Prostate gland (tissue), 2 donors: ENCODE results near the gene XKR8. TPM values are rescaled to one million over a fixed set of nuclear protein-coding genes. Genes with fewer than 3 reads are reported as not detected.

Source experiments
- DNase-seq: peaks from one replicate; pipeline ENCODE4 v3.0.0-alpha.2; 2019; ENCODE audit warnings: low spot score
- H3K27ac ChIP-seq, 2 donors: fragments of 200-600 bp; sonication (generic); 2 replicates each; pipeline ENCODE4 v1.5.1; 2017 to 2019
- H3K27me3 ChIP-seq: fragments of 200-600 bp; sonication (generic); replicated peaks from 2 replicates; pipeline ENCODE4 v1.5.1; 2019; ENCODE audit not compliant: insufficient read depth
- H3K36me3 ChIP-seq, 2 donors: fragments of 200-600 bp; sonication (generic); 1 replicate in 1 of 2; 2 replicates in 1 of 2; pipeline versions ENCODE4 v1.5.1 to v1.8.1; 2017 to 2019
- H3K4me1 ChIP-seq: fragments of 200-600 bp; sonication (generic); replicated peaks from 2 replicates; pipeline ENCODE4 v1.5.1; 2019
- H3K4me3 ChIP-seq, 2 donors: fragments of 200-600 bp; sonication (generic); 2 replicates each; pipeline ENCODE4 v1.5.1; 2017 to 2019
- H3K9me3 ChIP-seq: fragments of 200-600 bp; sonication (generic); 2 replicates; pipeline ENCODE4 v1.5.1; 2017
- POLR2A ChIP-seq: fragments of 450-650 bp; IDR thresholded peaks from one replicate; pipeline ENCODE4 v1.6.1; 2016; ENCODE audit warnings: antibody characterized with exemption, mild to moderate bottlenecking
- POLR2AphosphoS5 ChIP-seq: sonication (generic); formaldehyde crosslinking; IDR thresholded peaks from one replicate; pipeline ENCODE4 v1.6.1; 2017; ENCODE audit warnings: antibody characterized with exemption
- WGBS: methylation state at CpG from one replicate; pipeline ENCODE4 v1.1.5; 2018; 5-methylcytosine and 5-hydroxymethylcytosine counted together
- intact Hi-C: fragments of 100-400 bp; cut with DNase I; formaldehyde crosslinking; loops from one replicate; pipeline ENCODE4 v1.14.2; 2022
- total RNA-seq, 2 donors: library from RNA; depleted of rRNA; stranded (reverse); fragments of >200 nt; gene quantifications; one replicate each; pipeline ENCODE4 v1.1.0, GENCODE V29; 2016
- TF ChIP-seq, protein P1 (sequence below), 4 experiments: fragments of 200-600 bp in 2 of 4; fragments of 450-650 bp in 2 of 4; sonication (generic) in 2 of 4; IDR thresholded peaks; 1 replicate in 3 of 4; 2 replicates in 1 of 4; pipeline ENCODE4 v1.5.1; 2016 to 2019; ENCODE audit warnings: antibody characterized with exemption in 4 of 4, mild to moderate bottlenecking in 2 of 4, moderate library complexity in 2 of 4

Gene XKR8
- total RNA-seq, 2 donors from 2014 or later, result 9.5 to 15.2 TPM

GRCh38 chr1:27957655-27958054 lies 2.1 kb upstream of the XKR8 start:
- intact Hi-C loops, result no loop called here
- whole genome bisulfite sequencing, result 89% methylated on average over 5 of the region's 5 CpGs
- no peak for DNase-seq
- Histone ChIP-seq H3K27ac (no peak overlapping the region), H3K36me3 (no peaks in the 10 kb centered on the region), H3K27me3 (no peaks in the 10 kb centered on the region), H3K4me3 (no peak overlapping the region), H3K9me3 (no peaks in the 10 kb centered on the region), H3K4me1 (peaks cover 5% of the 10 kb centered on the region)
- no peak for TF ChIP-seq POLR2AphosphoS5
- no peak for TF ChIP-seq POLR2A
- TF ChIP-seq, protein P1, sequence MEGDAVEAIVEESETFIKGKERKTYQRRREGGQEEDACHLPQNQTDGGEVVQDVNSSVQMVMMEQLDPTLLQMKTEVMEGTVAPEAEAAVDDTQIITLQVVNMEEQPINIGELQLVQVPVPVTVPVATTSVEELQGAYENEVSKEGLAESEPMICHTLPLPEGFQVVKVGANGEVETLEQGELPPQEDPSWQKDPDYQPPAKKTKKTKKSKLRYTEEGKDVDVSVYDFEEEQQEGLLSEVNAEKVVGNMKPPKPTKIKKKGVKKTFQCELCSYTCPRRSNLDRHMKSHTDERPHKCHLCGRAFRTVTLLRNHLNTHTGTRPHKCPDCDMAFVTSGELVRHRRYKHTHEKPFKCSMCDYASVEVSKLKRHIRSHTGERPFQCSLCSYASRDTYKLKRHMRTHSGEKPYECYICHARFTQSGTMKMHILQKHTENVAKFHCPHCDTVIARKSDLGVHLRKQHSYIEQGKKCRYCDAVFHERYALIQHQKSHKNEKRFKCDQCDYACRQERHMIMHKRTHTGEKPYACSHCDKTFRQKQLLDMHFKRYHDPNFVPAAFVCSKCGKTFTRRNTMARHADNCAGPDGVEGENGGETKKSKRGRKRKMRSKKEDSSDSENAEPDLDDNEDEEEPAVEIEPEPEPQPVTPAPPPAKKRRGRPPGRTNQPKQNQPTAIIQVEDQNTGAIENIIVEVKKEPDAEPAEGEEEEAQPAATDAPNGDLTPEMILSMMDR (IDR thresholded peaks at IDR 0.05), result no peak

DNA sequence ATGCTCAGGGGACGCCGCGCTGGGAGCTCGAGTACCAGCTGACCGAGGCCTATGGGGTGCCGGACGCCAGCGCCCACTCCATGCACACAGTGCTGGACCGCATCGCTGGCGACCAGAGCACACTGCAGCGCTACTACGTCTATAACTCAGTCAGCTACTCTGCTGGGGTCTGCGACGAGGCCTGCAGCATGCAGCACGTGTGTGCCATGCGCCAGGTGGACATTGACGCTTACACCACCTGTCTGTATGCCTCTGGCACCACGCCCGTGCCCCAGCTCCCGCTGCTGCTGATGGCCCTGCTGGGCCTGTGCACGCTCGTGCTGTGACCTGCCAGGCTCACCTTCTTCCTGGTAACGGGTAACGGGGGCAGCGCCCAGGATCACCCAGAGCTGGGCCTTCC lies 1.3 kb upstream of the XKR8 start:
- Histone ChIP-seq H3K36me3 (no peaks in the 10 kb centered on the region), H3K9me3 (no peaks in the 10 kb centered on the region), H3K27ac (no peak overlapping the region), H3K27me3 (no peaks in the 10 kb centered on the region), H3K4me1 (peaks cover 5% of the 10 kb centered on the region), H3K4me3 (no peak overlapping the region)
- WGBS, result 93% methylated on average over 26 of the region's 26 CpGs
- no peak for DNase-seq
- intact Hi-C loops, result no loop called here
- no peak for TF ChIP-seq POLR2A
- no peak for TF ChIP-seq POLR2AphosphoS5
- TF ChIP-seq, protein P1 (IDR thresholded peaks at IDR 0.05), result no peak

DNA sequence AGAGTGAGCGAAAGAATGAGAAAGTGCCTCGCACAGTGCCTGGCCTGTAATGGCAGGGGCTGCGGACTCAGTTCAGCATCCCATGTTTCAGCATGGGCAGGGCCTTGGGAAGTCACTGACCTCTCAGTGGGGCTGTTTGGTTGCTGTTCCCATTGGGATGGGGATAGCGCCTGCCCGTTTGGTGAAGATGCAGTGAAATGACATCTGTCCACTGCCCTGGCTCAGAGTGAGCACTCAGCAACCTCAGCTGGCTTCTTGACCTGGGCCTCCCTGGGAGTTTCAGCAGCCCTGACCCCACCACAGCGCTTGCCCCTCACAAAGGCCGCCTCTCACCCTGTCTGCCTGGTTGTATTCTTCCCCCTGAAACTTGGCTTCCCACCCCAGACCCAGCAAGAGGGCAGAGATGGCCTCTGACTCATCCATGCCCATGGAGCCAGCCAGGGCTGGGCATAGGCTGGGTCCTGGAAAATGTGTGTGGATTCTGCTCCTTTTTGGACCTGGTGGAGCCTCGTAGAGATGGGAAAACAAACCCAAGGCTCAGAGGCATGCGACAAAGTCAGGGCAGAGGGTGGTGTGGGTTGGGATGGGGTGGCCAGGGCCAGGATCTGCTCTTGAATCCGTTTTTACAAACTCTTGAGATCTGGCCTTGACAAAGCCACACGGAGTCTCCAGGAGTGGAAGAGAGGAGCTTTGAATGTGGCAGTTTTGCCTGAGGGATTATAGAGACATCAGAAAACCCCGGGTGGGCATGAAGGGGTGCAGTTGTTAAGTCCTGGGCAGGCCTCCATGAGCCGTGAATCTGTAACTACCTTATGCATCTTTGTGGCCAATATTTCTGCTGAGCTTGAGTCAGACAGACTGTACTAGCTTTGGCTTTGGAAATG lies 1.2 kb downstream of the XKR8 start:
- intact Hi-C loops, result no loop called here
- Histone ChIP-seq H3K4me3 (peak overlapping the region; percentile 62 to 72), H3K4me1 (peaks cover 5% of the 10 kb centered on the region), H3K27ac (peak overlapping the region; percentile 91 to 93), H3K36me3 (no peaks in the 10 kb centered on the region), H3K9me3 (no peaks in the 10 kb centered on the region), H3K27me3 (no peaks in the 10 kb centered on the region)
- TF ChIP-seq, protein P1 (IDR thresholded peaks at IDR 0.05), result no peak
- TF ChIP-seq POLR2A, result no peak
- TF ChIP-seq POLR2AphosphoS5, result no peak
- WGBS, result 47% methylated on average over 13 of the region's 13 CpGs
- no peak for DNase-seq

GRCh38 chr1:27961646-27962221 lies 2.0 kb downstream of the XKR8 start:
- Histone ChIP-seq H3K27me3 (no peaks in the 10 kb centered on the region), H3K9me3 (no peaks in the 10 kb centered on the region), H3K36me3 (peaks cover 2 to 3% of the 10 kb centered on the region in 2 donors), H3K4me1 (peaks cover 5% of the 10 kb centered on the region), H3K4me3 (no peak overlapping the region), H3K27ac (peak overlapping the region; percentile 9 to 91)
- no peak for TF ChIP-seq POLR2A
- TF ChIP-seq, protein P1 (IDR thresholded peaks at IDR 0.05), result no peak
- TF ChIP-seq POLR2AphosphoS5, result no peak
- intact Hi-C loops, result no loop called here
- 42% methylated on average over 4 of the region's 4 CpGs for WGBS
- no peak for DNase-seq
